ENCODE measurements around the gene DDX41.
A peak's percentile ranks its signal among the peaks of the same experiment; 100 is the strongest.

The DDX41 gene

GRCh38 chr5:177469750-177470525, 46.8 kb downstream of the DDX41 start:
- no peaks in the 10 kb centered on the region for H3K9me3 Mint-ChIP-seq
- no peaks in the 10 kb centered on the region for H3K36me3 Mint-ChIP-seq (ENCODE audit: low read depth)
- H3K27me3 Mint-ChIP-seq (ENCODE audit: low read depth) = peaks cover 11% of the 10 kb centered on the region
- H3K27ac Mint-ChIP-seq = no peak overlapping the region
- H3K4me1 Mint-ChIP-seq (ENCODE audit: low read depth) = peaks cover 8% of the 10 kb centered on the region
- H3K4me3 Mint-ChIP-seq = no peak overlapping the region

- no peak overlapping the region for H3K27ac Mint-ChIP-seq
- H3K27me3 Mint-ChIP-seq (ENCODE audit: low read depth) = peaks cover 3% of the 10 kb centered on the region
- no peak overlapping the region for H3K4me3 Mint-ChIP-seq
- peaks cover 5% of the 10 kb centered on the region for H3K4me1 Mint-ChIP-seq (ENCODE audit: low read depth)
- H3K9me3 Mint-ChIP-seq = no peaks in the 10 kb centered on the region
- no peaks in the 10 kb centered on the region for H3K36me3 Mint-ChIP-seq (ENCODE audit: low read depth)
Measured at GRCh38 chr5:177468685-177469628, 47.8 kb downstream of the DDX41 start.

- Mint-ChIP-seq H3K27me3 (ENCODE audit: low read depth) (no peaks in the 10 kb centered on the region), H3K27ac (no peak overlapping the region), H3K4me1 (ENCODE audit: low read depth) (peaks cover 3% of the 10 kb centered on the region), H3K36me3 (ENCODE audit: low read depth) (no peaks in the 10 kb centered on the region), H3K9me3 (no peaks in the 10 kb centered on the region), H3K4me3 (no peak overlapping the region)
Measured at GRCh38 chr5:177468329-177468684, 48.5 kb downstream of the DDX41 start.

GRCh38 chr5:177467436-177467835, 49.3 kb downstream of the DDX41 start:
- Mint-ChIP-seq H3K4me3 (no peak overlapping the region), H3K4me1 (ENCODE audit: low read depth) (peaks cover 5% of the 10 kb centered on the region), H3K27ac (no peak overlapping the region), H3K36me3 (ENCODE audit: low read depth) (no peaks in the 10 kb centered on the region), H3K27me3 (ENCODE audit: low read depth) (no peaks in the 10 kb centered on the region), H3K9me3 (no peaks in the 10 kb centered on the region)

GRCh38 chr5:177466861-177467260, 49.9 kb downstream of the DDX41 start:
- H3K27ac Mint-ChIP-seq = no peak overlapping the region
- H3K27me3 Mint-ChIP-seq (ENCODE audit: low read depth) = no peaks in the 10 kb centered on the region
- no peaks in the 10 kb centered on the region for H3K36me3 Mint-ChIP-seq (ENCODE audit: low read depth)
- peaks cover 11% of the 10 kb centered on the region for H3K4me1 Mint-ChIP-seq (ENCODE audit: low read depth)
- H3K4me3 Mint-ChIP-seq = no peak overlapping the region
- H3K9me3 Mint-ChIP-seq = no peaks in the 10 kb centered on the region

- Mint-ChIP-seq H3K4me3 (no peak overlapping the region), H3K27ac (no peak overlapping the region), H3K36me3 (ENCODE audit: low read depth) (no peaks in the 10 kb centered on the region)
Measured at GRCh38 chr5:177465044-177465443, 51.7 kb downstream of the DDX41 start.

GRCh38 chr5:177462021-177462670, 54.6 kb downstream of the DDX41 start:
- no peaks in the 10 kb centered on the region for H3K27me3 Mint-ChIP-seq (ENCODE audit: low read depth)
- peaks cover 15% of the 10 kb centered on the region for H3K4me1 Mint-ChIP-seq (ENCODE audit: low read depth)
- peak overlapping the region; percentile 37 for H3K4me3 Mint-ChIP-seq
- H3K9me3 Mint-ChIP-seq = no peaks in the 10 kb centered on the region
- H3K27ac Mint-ChIP-seq = no peak overlapping the region
- no peaks in the 10 kb centered on the region for H3K36me3 Mint-ChIP-seq (ENCODE audit: low read depth)

More at GRCh38 chr5:177465044-177465443, 51.7 kb downstream of the DDX41 start:
- Mint-ChIP-seq H3K27me3 (ENCODE audit: low read depth) (no peaks in the 10 kb centered on the region), H3K4me1 (ENCODE audit: low read depth) (peaks cover 12% of the 10 kb centered on the region), H3K9me3 (no peaks in the 10 kb centered on the region)

All from T-helper 1 cell treated with Interleukin-12 subunit alpha and Interleukin-12 subunit beta and Interleukin-4 antibody, amounts not matched to agents 30 μg/mL and 1 μg/mL, for 36 hours (primary cell).